ENCODE measurements around the gene PAN3.

GRCh38 chr13:28204043-28204442 lies 65.7 kb downstream of the PAN3 start:
- TF ChIP-seq CTCF (IDR thresholded peaks at IDR 0.05) (no peak), POLR2A (IDR thresholded peaks at IDR 0.05) (no peak)
